Ascending aorta (tissue), 2 donors: ENCODE results near the gene RIOK3. TPM values are rescaled to one million over a fixed set of nuclear protein-coding genes. Genes with fewer than 3 reads are reported as not detected.

ENCODE experiments used
- DNase-seq, 2 donors: peaks; one replicate each; pipeline ENCODE4 v3.0.0-alpha.2; 2019; ENCODE audit warnings: low spot score in 2 of 2
- H3K27ac ChIP-seq, 2 donors: fragments of 200-600 bp; sonication (generic); one replicate each; pipeline ENCODE4 v1.5.1; 2016 to 2017; ENCODE audit warnings: mild to moderate bottlenecking in 1 of 2
- H3K27me3 ChIP-seq: fragments of 200-600 bp; sonication (generic); one replicate; pipeline ENCODE4 v1.5.1; 2017
- H3K36me3 ChIP-seq, 2 donors: fragments of 200-600 bp; sonication (generic); one replicate each; pipeline ENCODE4 v1.5.1; 2016
- H3K4me1 ChIP-seq, 2 donors: fragments of 200-600 bp; sonication (generic); one replicate each; pipeline ENCODE4 v1.5.1; 2016 to 2017; ENCODE audit warnings: mild to moderate bottlenecking in 1 of 2
- H3K4me3 ChIP-seq, 2 donors: fragments of 200-600 bp; sonication (generic); one replicate each; pipeline ENCODE4 v1.5.1; 2016 to 2017; ENCODE audit warnings: mild to moderate bottlenecking in 1 of 2
- H3K9me3 ChIP-seq, 2 donors: fragments of 200-600 bp; sonication (generic); one replicate each; pipeline ENCODE4 v1.5.1; 2016
- intact Hi-C: fragments of 100-400 bp; cut with DNase I; formaldehyde crosslinking; loops from one replicate; pipeline ENCODE4 v1.15.1; 2023
- total RNA-seq: library from RNA; depleted of rRNA; stranded (reverse); fragments of >200 nt; gene quantifications from one replicate; pipeline ENCODE4 v1.1.0, GENCODE V29; 2016
- TF ChIP-seq, protein P1 (sequence below), 3 experiments: fragments of 200-600 bp in 2 of 3; fragments of 450-650 bp in 1 of 3; sonication (generic) in 2 of 3; IDR thresholded peaks; one replicate each; pipeline ENCODE4 v1.5.1; 2016 to 2019; ENCODE audit warnings: antibody characterized with exemption in 3 of 3, mild to moderate bottlenecking in 1 of 3, moderate library complexity in 1 of 3

RIOK3 gene
- total RNA-seq, 1 donor from 2014 or later, result 9.3 TPM

DNA sequence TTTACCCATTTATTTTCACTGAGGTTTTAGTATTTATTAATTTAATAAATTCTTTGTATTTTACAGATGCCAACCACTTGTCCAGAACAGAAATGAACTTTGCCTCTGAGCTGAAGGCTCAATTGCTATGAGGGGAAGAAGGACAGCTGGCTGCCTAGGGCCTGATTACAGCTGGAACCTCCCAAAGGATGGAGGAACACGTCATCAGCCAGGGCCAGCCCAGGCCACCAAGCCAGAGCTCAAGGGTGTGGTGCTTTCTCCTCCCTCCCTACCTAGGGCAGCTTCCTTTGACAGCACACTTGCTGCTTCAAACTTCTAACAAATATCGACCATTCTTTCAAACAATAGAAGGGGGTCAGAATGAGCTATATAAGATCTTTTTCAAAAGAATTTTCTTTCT, 19.7 kb upstream of the RIOK3 start:
- DNase-seq, result no peak
- Histone ChIP-seq H3K27ac (no peak overlapping the region), H3K9me3 (no peaks in the 10 kb centered on the region), H3K27me3 (no peaks in the 10 kb centered on the region), H3K4me1 (no peaks in the 10 kb centered on the region), H3K36me3 (no peaks in the 10 kb centered on the region), H3K4me3 (no peak overlapping the region)
- TF ChIP-seq, protein P1, sequence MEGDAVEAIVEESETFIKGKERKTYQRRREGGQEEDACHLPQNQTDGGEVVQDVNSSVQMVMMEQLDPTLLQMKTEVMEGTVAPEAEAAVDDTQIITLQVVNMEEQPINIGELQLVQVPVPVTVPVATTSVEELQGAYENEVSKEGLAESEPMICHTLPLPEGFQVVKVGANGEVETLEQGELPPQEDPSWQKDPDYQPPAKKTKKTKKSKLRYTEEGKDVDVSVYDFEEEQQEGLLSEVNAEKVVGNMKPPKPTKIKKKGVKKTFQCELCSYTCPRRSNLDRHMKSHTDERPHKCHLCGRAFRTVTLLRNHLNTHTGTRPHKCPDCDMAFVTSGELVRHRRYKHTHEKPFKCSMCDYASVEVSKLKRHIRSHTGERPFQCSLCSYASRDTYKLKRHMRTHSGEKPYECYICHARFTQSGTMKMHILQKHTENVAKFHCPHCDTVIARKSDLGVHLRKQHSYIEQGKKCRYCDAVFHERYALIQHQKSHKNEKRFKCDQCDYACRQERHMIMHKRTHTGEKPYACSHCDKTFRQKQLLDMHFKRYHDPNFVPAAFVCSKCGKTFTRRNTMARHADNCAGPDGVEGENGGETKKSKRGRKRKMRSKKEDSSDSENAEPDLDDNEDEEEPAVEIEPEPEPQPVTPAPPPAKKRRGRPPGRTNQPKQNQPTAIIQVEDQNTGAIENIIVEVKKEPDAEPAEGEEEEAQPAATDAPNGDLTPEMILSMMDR (IDR thresholded peaks at IDR 0.05), result no peak
- intact Hi-C loops, result no loop called here

DNA sequence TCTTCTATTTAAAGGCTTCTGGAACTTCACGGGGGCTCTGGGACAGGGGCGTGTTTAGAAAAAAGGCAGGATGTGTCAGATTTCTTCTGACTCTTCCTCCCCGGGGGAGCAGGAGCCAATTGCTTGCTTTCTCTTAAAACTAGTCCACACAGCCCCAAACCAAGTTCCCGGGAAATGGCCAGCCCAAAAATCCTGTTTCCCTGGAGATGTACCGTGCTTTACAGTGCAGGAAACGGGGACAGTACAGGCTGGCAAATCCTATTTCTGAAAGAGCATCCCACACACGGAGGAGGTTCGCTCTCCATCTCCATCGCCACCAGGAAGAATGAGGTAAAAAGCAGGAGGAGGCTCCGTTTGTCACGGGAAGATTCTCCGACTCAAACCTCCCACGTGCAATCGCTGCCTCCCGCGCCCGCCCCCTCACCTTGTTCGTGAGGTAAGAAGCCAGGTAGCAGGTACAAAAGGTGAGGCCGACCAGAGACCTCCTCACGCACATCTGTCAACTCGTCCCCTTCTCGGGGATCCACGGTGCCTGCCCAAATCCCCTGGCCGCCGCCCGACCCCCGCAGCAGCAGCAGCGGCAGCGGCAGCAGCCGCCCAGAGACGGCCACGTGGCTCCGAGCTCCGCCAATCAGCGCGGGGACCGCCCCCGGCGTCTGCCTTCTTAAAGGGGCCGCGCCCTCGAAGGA, 15.6 kb upstream of the RIOK3 start:
- H3K27ac ChIP-seq, result peak overlapping the region in 1 of 2 donors; percentile 54
- peak; percentile 33 to 88 for DNase-seq
- intact Hi-C loops, result loop anchor here (2.0 to 5.0 kb wide), 3 partner anchors 15 to 150 kb away; partner anchors contain the start of genes NPC1, RIOK3 and RMC1
- H3K4me3 ChIP-seq, result peak overlapping the region; percentile 56 to 95
- no peaks in the 10 kb centered on the region for H3K27me3 ChIP-seq
- H3K9me3 ChIP-seq, result no peaks in the 10 kb centered on the region
- TF ChIP-seq, protein P1 (IDR thresholded peaks at IDR 0.05), result no peak
- no peaks in the 10 kb centered on the region for H3K36me3 ChIP-seq
- no peaks in the 10 kb centered on the region for H3K4me1 ChIP-seq

DNA sequence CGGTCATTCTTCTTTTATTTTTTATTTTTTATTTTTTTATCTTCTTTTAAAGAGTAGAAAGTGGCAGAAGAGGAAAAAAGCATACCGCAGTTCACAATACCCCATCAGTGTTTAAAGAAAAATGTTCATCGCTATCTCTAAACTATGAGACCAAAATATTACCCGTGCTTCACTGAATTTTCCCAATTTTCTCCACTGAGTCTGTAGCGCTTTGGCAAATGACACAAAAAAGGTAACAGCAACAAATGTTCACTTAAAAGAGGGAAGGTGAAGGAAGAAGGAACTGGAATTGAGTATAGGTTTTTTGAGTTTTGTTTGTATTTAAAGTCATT, 15.1 kb upstream of the RIOK3 start:
- no peak for DNase-seq
- peak overlapping the region; percentile 56 to 95 for H3K4me3 ChIP-seq
- TF ChIP-seq, protein P1 (IDR thresholded peaks at IDR 0.05), result no peak
- H3K9me3 ChIP-seq, result no peaks in the 10 kb centered on the region
- intact Hi-C loops, result loop anchor here (5.0 kb wide), 2 partner anchors 64 to 149 kb away; partner anchors contain the start of genes NPC1 and RMC1
- no peaks in the 10 kb centered on the region for H3K27me3 ChIP-seq
- H3K36me3 ChIP-seq, result no peaks in the 10 kb centered on the region
- no peak overlapping the region for H3K27ac ChIP-seq
- no peaks in the 10 kb centered on the region for H3K4me1 ChIP-seq

DNA sequence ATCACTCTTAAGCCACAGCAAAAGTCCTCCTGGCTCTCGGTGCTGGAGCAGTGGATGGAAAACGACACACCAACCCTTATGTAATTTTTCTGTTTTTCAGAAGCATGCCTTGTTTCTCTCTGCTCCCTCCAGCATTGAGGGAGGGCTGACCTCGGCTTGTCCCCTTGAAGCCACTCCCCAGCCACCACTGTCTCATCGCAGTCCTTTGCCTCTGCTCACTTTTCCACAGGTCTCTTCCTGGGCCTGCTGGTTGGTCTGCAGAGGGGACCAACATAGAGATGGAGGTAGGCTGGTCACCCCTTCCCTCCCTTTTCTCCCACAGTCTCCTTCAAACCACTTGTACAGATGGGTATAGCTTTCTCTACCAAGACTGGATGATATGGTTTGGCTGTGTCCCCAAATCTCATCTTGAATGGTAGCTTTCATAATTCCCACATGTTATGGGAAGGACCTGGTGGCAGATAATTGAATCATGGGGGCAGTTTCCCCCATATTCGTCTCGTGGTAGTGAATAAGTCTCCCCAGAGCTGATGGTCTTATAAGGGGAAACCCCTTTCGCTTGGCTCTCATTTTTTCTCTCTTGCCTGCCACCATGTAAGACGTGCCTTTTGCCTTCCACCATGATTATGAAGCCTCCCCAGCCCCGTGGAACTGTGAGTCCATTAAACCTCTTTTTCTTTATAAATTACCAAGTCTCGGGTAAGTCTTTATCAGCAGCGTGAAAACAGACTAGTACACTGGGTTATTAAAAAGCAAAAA, 14.3 kb upstream of the RIOK3 start:
- Histone ChIP-seq H3K36me3 (no peaks in the 10 kb centered on the region), H3K4me3 (peak overlapping the region in 1 of 2 donors; percentile 95), H3K27ac (no peak overlapping the region), H3K9me3 (no peaks in the 10 kb centered on the region), H3K4me1 (no peaks in the 10 kb centered on the region), H3K27me3 (no peaks in the 10 kb centered on the region)
- TF ChIP-seq, protein P1 (IDR thresholded peaks at IDR 0.05), result no peak
- intact Hi-C loops, result loop anchor here (5.0 kb wide), 2 partner anchors 64 to 149 kb away; partner anchors contain the start of genes NPC1 and RMC1
- DNase-seq, result no peak

DNA sequence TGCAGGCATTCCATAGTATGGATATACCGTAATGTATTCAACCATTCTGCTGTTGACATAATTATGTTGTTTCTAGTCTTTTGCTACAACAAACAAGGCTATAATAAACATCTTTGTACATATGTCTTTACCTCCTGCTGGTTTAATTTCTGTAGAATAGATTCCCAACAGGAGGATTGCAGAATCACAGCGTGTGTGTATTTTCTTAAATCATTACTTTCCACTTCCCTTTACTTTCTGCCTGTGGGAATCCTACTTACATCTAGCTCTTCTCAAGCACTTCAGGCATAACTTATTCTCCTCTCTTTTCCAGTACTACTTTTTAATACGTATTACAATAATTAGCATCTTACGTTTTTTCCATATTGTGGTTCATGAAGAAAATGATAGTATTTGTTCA, 13.0 kb upstream of the RIOK3 start:
- no peaks in the 10 kb centered on the region for H3K9me3 ChIP-seq
- DNase-seq, result no peak
- no peak overlapping the region for H3K4me3 ChIP-seq
- intact Hi-C loops, result no loop called here
- no peaks in the 10 kb centered on the region for H3K27me3 ChIP-seq
- H3K27ac ChIP-seq, result no peak overlapping the region
- no peaks in the 10 kb centered on the region for H3K4me1 ChIP-seq
- H3K36me3 ChIP-seq, result no peaks in the 10 kb centered on the region
- TF ChIP-seq, protein P1 (IDR thresholded peaks at IDR 0.05), result no peak
